OCI-LY3 (cell line): ENCODE data around the gene PFKL.

Experiments used
- H2AFZ ChIP-seq: fragments of 200-600, 300-600 bp; shearing (Covaris generic); 2 replicates; pipeline ENCODE4 v1.6.0; 2014; ENCODE audit warnings: antibody characterized with exemption, low read depth, low read length
- H3K27ac ChIP-seq: fragments of 200-600, 300-600 bp; sonication (generic); 2 replicates; pipeline ENCODE4 v1.5.1; 2014; ENCODE audit warnings: mild to moderate bottlenecking, low read length, moderate library complexity, mixed read lengths
- H3K27me3 ChIP-seq: fragments of 200-600, 300-600 bp; sonication (generic); 2 replicates; pipeline ENCODE4 v1.6.1; 2014; ENCODE audit warnings: low read depth, low read length, mixed read lengths
- H3K36me3 ChIP-seq: fragments of 200-600, 300-600 bp; sonication (generic); replicated peaks from 2 replicates; pipeline ENCODE3; 2014; ENCODE audit warnings: low read depth, low read length, mixed read lengths
- H3K4me1 ChIP-seq: fragments of 300-600, 200-600 bp; sonication (generic); 2 replicates; pipeline ENCODE4 v1.6.1; 2014; ENCODE audit warnings: low read length, mixed read lengths
- H3K4me2 ChIP-seq: fragments of 200-600, 300-600 bp; sonication (generic); 2 replicates; pipeline ENCODE4 v1.6.1; 2014; ENCODE audit warnings: low read length, mixed read lengths
- H3K4me3 ChIP-seq: fragments of 300-600, 200-600 bp; sonication (generic); 2 replicates; pipeline ENCODE4 v1.5.1; 2014; ENCODE audit warnings: antibody characterized with exemption, mild to moderate bottlenecking, low read length, moderate library complexity
- H3K79me2 ChIP-seq: fragments of 300-600, 200-600 bp; shearing (Covaris generic); 2 replicates; pipeline ENCODE4 v1.6.1; 2014; ENCODE audit warnings: mild to moderate bottlenecking, low read length, mixed read lengths
- H3K9ac ChIP-seq: fragments of 300-600, 200-600 bp; shearing (Covaris generic); 2 replicates; pipeline ENCODE4 v1.6.0; 2014; ENCODE audit warnings: mild to moderate bottlenecking, low read length, moderate library complexity
- H3K9me3 ChIP-seq: fragments of 200-600, 300-600 bp; shearing (Covaris generic); 2 replicates; pipeline ENCODE4 v1.6.1; 2014; ENCODE audit warnings: low read length, mixed read lengths; ENCODE audit not compliant: insufficient read depth
- H4K20me1 ChIP-seq: fragments of 200-600, 300-600 bp; sonication (generic); 2 replicates; pipeline ENCODE4 v1.6.1; 2016; ENCODE audit warnings: low read length, mixed read lengths; ENCODE audit not compliant: insufficient read depth
- CTCF ChIP-seq: fragments of 200-600, 300-600 bp; sonication (generic); IDR thresholded peaks from 2 replicates; pipeline ENCODE4 v1.5.1; 2014; ENCODE audit warnings: antibody characterized with exemption, low read length, low read depth
- EZH2phosphoT487 ChIP-seq: fragments of 200-600 bp; shearing (Covaris generic); IDR thresholded peaks from 2 replicates; pipeline ENCODE4 v1.6.1; 2018; ENCODE audit warnings: antibody characterized with exemption, mixed run types, low read depth

PFKL gene

GRCh38 chr21:44317871-44318270, 18.0 kb downstream of the PFKL start:
- Histone ChIP-seq H3K79me2 (no peaks in the 10 kb centered on the region), H3K9ac (no peak overlapping the region), H3K27me3 (no peaks in the 10 kb centered on the region), H2AFZ (no peak overlapping the region), H3K36me3 (peaks cover 12% of the 10 kb centered on the region), H3K4me1 (no peaks in the 10 kb centered on the region), H4K20me1 (no peaks in the 10 kb centered on the region), H3K4me2 (no peak overlapping the region), H3K9me3 (no peaks in the 10 kb centered on the region), H3K4me3 (no peak overlapping the region), H3K27ac (no peak overlapping the region)
- TF ChIP-seq CTCF, result no peak
- no peak for TF ChIP-seq EZH2phosphoT487

- H3K36me3 ChIP-seq, result peaks cover 9% of the 10 kb centered on the region
Measured at GRCh38 chr21:44318489-44319285, 18.8 kb downstream of the PFKL start.

GRCh38 chr21:44319407-44320065, 19.7 kb downstream of the PFKL start:
- no peaks in the 10 kb centered on the region for H4K20me1 ChIP-seq
- H3K79me2 ChIP-seq, result no peaks in the 10 kb centered on the region
- no peak overlapping the region for H3K9ac ChIP-seq
- no peak overlapping the region for H3K4me3 ChIP-seq
- TF ChIP-seq EZH2phosphoT487 (no peak), CTCF (no peak)
- peaks cover 6% of the 10 kb centered on the region for H3K36me3 ChIP-seq
- no peaks in the 10 kb centered on the region for H3K27me3 ChIP-seq
- H3K9me3 ChIP-seq, result no peaks in the 10 kb centered on the region
- H2AFZ ChIP-seq, result no peak overlapping the region
- H3K4me2 ChIP-seq, result no peak overlapping the region
- no peak overlapping the region for H3K27ac ChIP-seq
- no peaks in the 10 kb centered on the region for H3K4me1 ChIP-seq

More at GRCh38 chr21:44318489-44319285, 18.8 kb downstream of the PFKL start:
- Histone ChIP-seq H3K79me2 (no peaks in the 10 kb centered on the region), H4K20me1 (no peaks in the 10 kb centered on the region), H3K9ac (no peak overlapping the region), H3K27ac (no peak overlapping the region), H2AFZ (no peak overlapping the region), H3K4me3 (no peak overlapping the region), H3K27me3 (no peaks in the 10 kb centered on the region), H3K4me1 (no peaks in the 10 kb centered on the region), H3K4me2 (no peak overlapping the region), H3K9me3 (no peaks in the 10 kb centered on the region)
- no peak for TF ChIP-seq EZH2phosphoT487
- no peak for TF ChIP-seq CTCF

- no peak overlapping the region for H3K4me2 ChIP-seq
- peaks cover 3% of the 10 kb centered on the region for H3K36me3 ChIP-seq
- H3K27me3 ChIP-seq, result no peaks in the 10 kb centered on the region
- no peak overlapping the region for H3K4me3 ChIP-seq
- H3K4me1 ChIP-seq, result no peaks in the 10 kb centered on the region
- H3K9ac ChIP-seq, result no peak overlapping the region
- H3K27ac ChIP-seq, result no peak overlapping the region
- no peaks in the 10 kb centered on the region for H3K79me2 ChIP-seq
- TF ChIP-seq CTCF (no peak), EZH2phosphoT487 (no peak)
- H2AFZ ChIP-seq, result no peak overlapping the region
- H3K9me3 ChIP-seq, result no peaks in the 10 kb centered on the region
- no peaks in the 10 kb centered on the region for H4K20me1 ChIP-seq
Measured at GRCh38 chr21:44320847-44321246, 21.0 kb downstream of the PFKL start.
